HepG2 (cell line): ENCODE data around the gene LYST. TPM values are rescaled to one million over a fixed set of nuclear protein-coding genes. Genes with fewer than 3 reads are reported as not detected.

Source experiments
- ATAC-seq: fragments of 200-7000 bp; cut with Tn5 transposase; 3 replicates; pipeline ENCODE4 v1.9.1; 2020; ENCODE audit warnings: mild to moderate bottlenecking, moderate library complexity
- BruUV-seq: library from RNA; stranded (reverse); fragments of 400-500 nt; replicated peaks from 2 replicates; lab custom pipeline; 2021; lab: Mats Ljungman, UMichigan
- CTCF ChIA-PET: fragments of 300-600 bp; formaldehyde crosslinking; extraction: SDS; loops from one replicate; lab custom pipeline; 2021; ENCODE audit warnings: low total read pairs, inconsistent platforms, low intra/inter-chr PET ratio; lab: Yijun Ruan, JAX
- POLR2A ChIA-PET: fragments of 350-600 bp; sonication (Branson Sonifier 250); formaldehyde crosslinking; loops from one replicate; lab custom pipeline; 2020; ENCODE audit warnings: antibody characterized with exemption, inconsistent platforms; lab: Yijun Ruan, JAX
- DNase-seq: peaks from one replicate; pipeline ENCODE4 v3.0.0-alpha.2; 2015; ENCODE audit warnings: low spot score
- FAIRE-seq: peaks from 3 replicates; lab custom pipeline; 2011; peaks lifted over from hg19 to GRCh38; lab: Jason Lieb, UNC
- H2AFZ ChIP-seq: one replicate; pipeline ENCODE4 v1.6.1; 2011; ENCODE audit warnings: low read length, inconsistent platforms
- H3K27ac ChIP-seq: fragments of 300-600 bp; 3 replicates; pipeline ENCODE4 v1.8.0; 2011; ENCODE audit warnings: mixed run types, mild to moderate bottlenecking, mixed read lengths, low read length, inconsistent platforms; ENCODE audit not compliant: insufficient read depth; ENCODE audit errors: extremely low read length
- H3K27me3 ChIP-seq, 2 experiments: fragments of 200-600 bp in 1 of 2; 2 replicates in 1 of 2; 3 replicates in 1 of 2; pipeline versions ENCODE4 v1.6.0 to v1.8.0; 2011; ENCODE audit warnings: low read length in 2 of 2, mild to moderate bottlenecking in 2 of 2, moderate library complexity in 2 of 2, inconsistent platforms in 1 of 2; ENCODE audit not compliant: insufficient read depth in 2 of 2, control insufficient read depth in 1 of 2
- H3K36me3 ChIP-seq, 2 experiments: fragments of 200-600 bp in 1 of 2; replicated peaks in 1 of 2; 2 replicates in 1 of 2; 3 replicates in 1 of 2; pipeline versions ENCODE4 v1.5.1 to v1.8.0; 2011; ENCODE audit warnings: low read length in 2 of 2, inconsistent platforms in 1 of 2; ENCODE audit not compliant: insufficient read depth in 2 of 2, control insufficient read depth in 1 of 2
- H3K4me1 ChIP-seq: 2 replicates; pipeline ENCODE4 v1.5.1; 2012; ENCODE audit warnings: low read length, inconsistent platforms; ENCODE audit not compliant: insufficient read depth
- H3K4me2 ChIP-seq: 2 replicates; pipeline ENCODE4 v1.6.0; 2011; ENCODE audit warnings: low read depth, low read length, inconsistent platforms
- H3K4me3 ChIP-seq, 3 experiments: fragments of 200-600 bp in 1 of 3; sonication (generic), shearing (Covaris generic) in 1 of 3; replicated peaks in 1 of 3; 2 replicates each; pipeline ENCODE4 v1.5.1; 2011 to 2016; ENCODE audit warnings: low read length in 3 of 3, inconsistent platforms in 2 of 3, low read depth in 2 of 3, mild to moderate bottlenecking in 2 of 3, control low read depth in 1 of 3, mixed read lengths in 1 of 3; ENCODE audit not compliant: insufficient read depth in 1 of 3
- H3K79me2 ChIP-seq: one replicate; pipeline ENCODE4 v1.6.1; 2011; ENCODE audit warnings: low read length, inconsistent platforms; ENCODE audit not compliant: insufficient read depth
- H3K9ac ChIP-seq: 2 replicates; pipeline ENCODE4 v1.6.0; 2011; ENCODE audit warnings: mild to moderate bottlenecking, low read depth, low read length, inconsistent platforms; ENCODE audit not compliant: insufficient read depth
- H3K9me3 ChIP-seq: 2 replicates; pipeline ENCODE4 v1.5.1; 2012; ENCODE audit warnings: mild to moderate bottlenecking, low read length
- H4K20me1 ChIP-seq: 2 replicates; pipeline ENCODE4 v1.6.0; 2011; ENCODE audit warnings: inconsistent platforms, mild to moderate bottlenecking, low read length, moderate library complexity; ENCODE audit not compliant: insufficient read depth
- BORCS8-MEF2B ChIP-seq: sonication (generic); formaldehyde crosslinking; IDR thresholded peaks from 2 replicates; pipeline ENCODE4 v1.8.0; 2022; ENCODE audit warnings: mild to moderate bottlenecking, missing genetic modification reagents
- CCAR2 ChIP-seq: fragments of 200-400 bp; formaldehyde crosslinking; optimal IDR thresholded peaks from 2 replicates; pipeline ENCODE3; 2018; ENCODE audit warnings: low read depth, mild to moderate bottlenecking, low read length, moderate library complexity
- CHCHD3 ChIP-seq: sonication (generic); formaldehyde crosslinking; IDR thresholded peaks from 2 replicates; pipeline ENCODE4 v1.8.0; 2022; ENCODE audit warnings: mild to moderate bottlenecking, missing genetic modification reagents, moderate library complexity
- EEA1 ChIP-seq: sonication (generic); formaldehyde crosslinking; IDR thresholded peaks from 2 replicates; pipeline ENCODE4 v1.5.1; 2020; ENCODE audit warnings: mild to moderate bottlenecking, missing genetic modification reagents, borderline replicate concordance
- MBD4 ChIP-seq: IDR thresholded peaks from 2 replicates; pipeline ENCODE4 v1.6.1; 2012; ENCODE audit warnings: low read length, inconsistent platforms, borderline replicate concordance
- NR2F6 ChIP-seq, 2 experiments: IDR thresholded peaks; 2 replicates each; pipeline ENCODE4 v1.6.1; 2016; ENCODE audit warnings: antibody characterized with exemption in 1 of 2, mild to moderate bottlenecking in 1 of 2
- PAWR ChIP-seq: sonication (generic); formaldehyde crosslinking; IDR thresholded peaks from 2 replicates; pipeline ENCODE4 v1.4.0; 2020; ENCODE audit warnings: missing genetic modification reagents, mild to moderate bottlenecking, borderline replicate concordance
- PRPF4 ChIP-seq: fragments of 200-400 bp; formaldehyde crosslinking; IDR thresholded peaks from 2 replicates; pipeline ENCODE4 v1.6.1; 2016; ENCODE audit warnings: low read length, low read depth; ENCODE audit not compliant: poor library complexity, severe bottlenecking
- TCF12 ChIP-seq, 2 experiments: fragments of 450-650 bp in 1 of 2; sonication (generic) in 1 of 2; formaldehyde crosslinking in 1 of 2; IDR thresholded peaks; 2 replicates each; pipeline versions ENCODE4 v1.6.1 to v1.8.0; 2017 to 2022; ENCODE audit warnings: antibody characterized with exemption in 1 of 2, mild to moderate bottlenecking in 1 of 2, missing genetic modification reagents in 1 of 2, moderate library complexity in 1 of 2
- TFE3 ChIP-seq: IDR thresholded peaks from 2 replicates; pipeline ENCODE4 v1.6.1; 2016
- ZBTB7A ChIP-seq: sonication (generic); formaldehyde crosslinking; IDR thresholded peaks from 2 replicates; pipeline ENCODE4 v1.8.0; 2022; ENCODE audit warnings: mild to moderate bottlenecking, missing genetic modification reagents
- ZFP37 ChIP-seq: sonication (generic); formaldehyde crosslinking; IDR thresholded peaks from 2 replicates; pipeline ENCODE4 v1.4.0; 2020; ENCODE audit warnings: missing genetic modification reagents, borderline replicate concordance
- ZNF234 ChIP-seq: sonication (generic); formaldehyde crosslinking; conservative IDR thresholded peaks from 2 replicates; pipeline ENCODE4 v1.5.1; 2020; ENCODE audit warnings: mild to moderate bottlenecking, missing genetic modification reagents
- ZNF235 ChIP-seq: sonication (generic); formaldehyde crosslinking; IDR thresholded peaks from 2 replicates; pipeline ENCODE4 v1.8.1; 2023; ENCODE audit warnings: mild to moderate bottlenecking, missing genetic modification reagents, borderline replicate concordance
- ZNF253 ChIP-seq: sonication (generic); formaldehyde crosslinking; IDR thresholded peaks from 2 replicates; pipeline ENCODE4 v1.8.0; 2022; ENCODE audit warnings: mild to moderate bottlenecking, missing genetic modification reagents, borderline replicate concordance
- ZNF546 ChIP-seq: sonication (generic); formaldehyde crosslinking; conservative IDR thresholded peaks from 2 replicates; pipeline ENCODE4 v1.8.1; 2023; ENCODE audit warnings: mild to moderate bottlenecking, missing genetic modification reagents
- ZNF766 ChIP-seq: sonication (generic); formaldehyde crosslinking; IDR thresholded peaks from 2 replicates; pipeline ENCODE4 v1.5.0; 2020; ENCODE audit warnings: missing genetic modification reagents, borderline replicate concordance
- WGBS: methylation state at CpG from one replicate; pipeline ENCODE4 v1.1.6; 2017; ENCODE audit warnings: low lambda C conversion rate; 5-methylcytosine and 5-hydroxymethylcytosine counted together
- in situ Hi-C: cut with HindIII; loops from 2 replicates; pipeline ENCODE4 v1.10.0; 2017; ENCODE audit warnings: low pct_unique_long_range_greater_than_20kb; ENCODE audit not compliant: extremely low pct_ligation_motif_present
- intact Hi-C: fragments of 100-400 bp; cut with micrococcal nuclease; formaldehyde crosslinking; loops from one replicate; pipeline ENCODE4 v1.10.0; 2022; ENCODE audit not compliant: unreplicated experiment
- polyA plus RNA-seq, 8 experiments: library from polyadenylated mRNA; depleted of rRNA in 3 of 8; stranded (reverse) in 7 of 8; unstranded in 1 of 8; fragments of >200 nt; fragmentation: Illumina TruSeq in 4 of 8; extraction: Trizol in 4 of 8; gene quantifications; 2 replicates each; pipeline versions ENCODE4 v1.2.1 to v1.2.3, GENCODE V29; 2011 to 2016; ENCODE audit warnings: low read depth in 4 of 8, missing spikeins in 1 of 8, mixed read lengths in 1 of 8; ENCODE audit not compliant: insufficient read depth in 1 of 8
- total RNA-seq, 5 experiments: library from RNA; depleted of rRNA; stranded (reverse); fragments of >200 nt; fragmentation: Illumina TruSeq; extraction: Trizol; gene quantifications; 2 replicates each; pipeline ENCODE4 v1.2.3, GENCODE V29; 2016; ENCODE audit warnings: low read depth in 1 of 5
- TF ChIP-seq, protein P1 (sequence below): sonication (generic); formaldehyde crosslinking; IDR thresholded peaks from 2 replicates; pipeline ENCODE4 v1.4.0; 2020; ENCODE audit warnings: mild to moderate bottlenecking, missing genetic modification reagents
- TF ChIP-seq, protein P2 (sequence below): sonication (generic); formaldehyde crosslinking; IDR thresholded peaks from 2 replicates; pipeline ENCODE4 v1.4.0; 2020; ENCODE audit warnings: mild to moderate bottlenecking, low read depth, missing genetic modification reagents

The LYST gene
- total and polyA plus RNA-seq, 2 of the 13 experiments (the other 11 are each of a cell fraction or from before 2014, with no cell fraction given), result 0.91 to 2.5 TPM

- TF ChIP-seq TCF12 (IDR thresholded peaks at IDR 0.05) (no peak), TCF12 (CRISPR knock-in tag; IDR thresholded peaks at IDR 0.05) (no peak), ZNF234 (CRISPR knock-in tag) (no peak), CHCHD3 (CRISPR knock-in tag) (no peak), NR2F6 (IDR thresholded peaks at IDR 0.05) (no peak), NR2F6 (CRISPR knock-in tag; IDR thresholded peaks at IDR 0.05) (no peak)
These were observed 241.4 kb downstream of the LYST start (continued) for GRCh38 chr1:235625340-235625739.

DNA sequence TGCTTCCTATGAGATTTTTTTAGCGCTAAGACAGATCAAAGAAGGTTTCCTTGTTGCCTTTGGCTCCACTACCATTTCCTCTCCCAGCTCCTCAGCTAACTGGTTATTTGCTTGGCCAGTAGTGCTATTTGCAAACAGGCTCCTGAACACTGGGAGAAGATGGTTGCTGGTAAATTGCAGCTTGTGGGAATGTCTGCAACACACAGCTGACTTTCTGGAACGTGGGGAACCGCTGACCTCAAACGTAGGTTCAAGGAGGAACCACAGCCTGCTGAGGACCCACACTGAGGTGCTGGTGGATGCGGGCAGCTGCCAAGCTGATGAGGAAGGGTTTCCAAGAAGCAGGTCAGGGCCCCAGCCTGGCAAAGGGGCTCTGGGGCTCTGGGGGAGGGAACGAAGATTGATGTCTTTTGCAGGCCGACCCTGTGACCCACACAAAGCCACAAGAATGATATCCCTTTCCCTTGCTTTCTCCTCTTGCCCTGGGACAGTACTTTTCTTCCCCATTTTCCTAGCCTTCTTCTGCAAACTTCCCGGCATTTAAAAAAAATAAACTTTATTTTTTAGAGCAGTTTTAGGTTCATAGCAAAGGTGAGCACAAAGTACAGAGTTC is 241.9 kb downstream of the LYST start:
- DNase-seq (no peak), ATAC-seq (no peak), FAIRE-seq (no peak)
- BruUV-seq, result no TSS peak
- H3K9ac ChIP-seq, result no peak overlapping the region
- in situ Hi-C loops (no loop called here), intact Hi-C loops (no loop called here)
- H3K79me2 ChIP-seq, result peaks cover 40% of the 10 kb centered on the region
- no peak overlapping the region for H2AFZ ChIP-seq
- peaks cover 0 to 11% of the 10 kb centered on the region in 2 experiments; a peak in 1 of 5 replicates for H3K36me3 ChIP-seq
- no peaks in the 10 kb centered on the region for H3K9me3 ChIP-seq
- ChIA-PET POLR2A (no interaction called here), CTCF (no interaction called here)
- H3K27ac ChIP-seq, result no peak overlapping the region
- no peak for TF ChIP-seq PRPF4
- no peak for TF ChIP-seq ZBTB7A
- no peak for TF ChIP-seq ZNF546 (CRISPR knock-in tag)
- no peak for TF ChIP-seq MBD4
- TF ChIP-seq ZNF235 (CRISPR knock-in tag), result no peak
- no peak for TF ChIP-seq ZFP37
- TF ChIP-seq TFE3 (CRISPR knock-in tag), result no peak
- no peak for TF ChIP-seq PAWR (CRISPR knock-in tag)
- TF ChIP-seq CCAR2, result no peak
- TF ChIP-seq EEA1 (CRISPR knock-in tag), result no peak
- TF ChIP-seq BORCS8-MEF2B (CRISPR knock-in tag), result no peak
- TF ChIP-seq ZNF253 (CRISPR knock-in tag), result no peak
- TF ChIP-seq, protein P1, sequence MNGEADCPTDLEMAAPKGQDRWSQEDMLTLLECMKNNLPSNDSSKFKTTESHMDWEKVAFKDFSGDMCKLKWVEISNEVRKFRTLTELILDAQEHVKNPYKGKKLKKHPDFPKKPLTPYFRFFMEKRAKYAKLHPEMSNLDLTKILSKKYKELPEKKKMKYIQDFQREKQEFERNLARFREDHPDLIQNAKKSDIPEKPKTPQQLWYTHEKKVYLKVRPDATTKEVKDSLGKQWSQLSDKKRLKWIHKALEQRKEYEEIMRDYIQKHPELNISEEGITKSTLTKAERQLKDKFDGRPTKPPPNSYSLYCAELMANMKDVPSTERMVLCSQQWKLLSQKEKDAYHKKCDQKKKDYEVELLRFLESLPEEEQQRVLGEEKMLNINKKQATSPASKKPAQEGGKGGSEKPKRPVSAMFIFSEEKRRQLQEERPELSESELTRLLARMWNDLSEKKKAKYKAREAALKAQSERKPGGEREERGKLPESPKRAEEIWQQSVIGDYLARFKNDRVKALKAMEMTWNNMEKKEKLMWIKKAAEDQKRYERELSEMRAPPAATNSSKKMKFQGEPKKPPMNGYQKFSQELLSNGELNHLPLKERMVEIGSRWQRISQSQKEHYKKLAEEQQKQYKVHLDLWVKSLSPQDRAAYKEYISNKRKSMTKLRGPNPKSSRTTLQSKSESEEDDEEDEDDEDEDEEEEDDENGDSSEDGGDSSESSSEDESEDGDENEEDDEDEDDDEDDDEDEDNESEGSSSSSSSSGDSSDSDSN (CRISPR knock-in tag), result no peak
- TF ChIP-seq ZNF766 (CRISPR knock-in tag), result no peak
- TF ChIP-seq, protein P2, sequence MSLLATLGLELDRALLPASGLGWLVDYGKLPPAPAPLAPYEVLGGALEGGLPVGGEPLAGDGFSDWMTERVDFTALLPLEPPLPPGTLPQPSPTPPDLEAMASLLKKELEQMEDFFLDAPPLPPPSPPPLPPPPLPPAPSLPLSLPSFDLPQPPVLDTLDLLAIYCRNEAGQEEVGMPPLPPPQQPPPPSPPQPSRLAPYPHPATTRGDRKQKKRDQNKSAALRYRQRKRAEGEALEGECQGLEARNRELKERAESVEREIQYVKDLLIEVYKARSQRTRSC (CRISPR knock-in tag), result no peak
- H4K20me1 ChIP-seq, result peaks cover 26% of the 10 kb centered on the region
- peaks cover 52% of the 10 kb centered on the region for H3K4me1 ChIP-seq
- WGBS, result 61% methylated on average over 8 of the region's 8 CpGs
- no peak overlapping the region for H3K4me2 ChIP-seq
- no peak overlapping the region for H3K4me3 ChIP-seq
- no peaks in the 10 kb centered on the region for H3K27me3 ChIP-seq
